ENCODE data around the gene CHRDL2.

DNA sequence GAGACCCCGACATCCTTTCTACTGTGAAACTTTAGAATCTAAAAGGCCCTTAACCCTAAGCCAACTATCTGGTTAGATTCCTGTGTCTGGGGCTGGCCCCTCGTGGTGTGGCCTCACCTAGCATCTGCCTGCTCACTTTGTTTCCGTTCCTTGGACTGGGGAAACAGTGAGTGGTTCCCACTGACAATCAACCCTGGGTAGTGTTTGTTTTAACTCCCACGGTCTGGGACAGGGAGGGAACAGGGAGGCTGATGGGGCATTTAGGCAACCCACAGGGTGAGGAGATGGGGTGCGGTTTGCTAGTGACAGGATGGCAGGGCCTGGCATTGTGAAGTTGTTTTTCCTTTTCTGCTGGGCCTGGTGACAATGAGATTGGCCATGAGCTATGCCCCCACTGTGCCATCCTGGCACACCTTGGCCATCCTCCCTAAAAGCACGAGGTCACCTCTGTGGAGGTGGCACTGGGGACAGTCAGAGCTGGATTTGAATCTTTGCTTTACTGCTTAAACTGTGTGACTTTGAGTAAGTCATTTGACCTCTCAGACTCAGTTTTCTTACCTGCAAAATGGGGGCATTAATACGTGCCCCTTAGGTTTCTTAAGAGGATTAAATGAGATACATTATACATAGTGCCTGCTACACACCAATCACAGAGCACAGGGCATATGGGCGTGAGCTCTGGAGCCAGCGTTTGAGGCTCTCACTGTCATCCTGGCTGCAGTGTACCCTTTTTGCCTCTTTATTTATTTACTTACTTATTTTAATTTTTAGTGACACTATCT is 31.4 kb downstream of the CHRDL2 start:
- TF ChIP-seq, protein P1, sequence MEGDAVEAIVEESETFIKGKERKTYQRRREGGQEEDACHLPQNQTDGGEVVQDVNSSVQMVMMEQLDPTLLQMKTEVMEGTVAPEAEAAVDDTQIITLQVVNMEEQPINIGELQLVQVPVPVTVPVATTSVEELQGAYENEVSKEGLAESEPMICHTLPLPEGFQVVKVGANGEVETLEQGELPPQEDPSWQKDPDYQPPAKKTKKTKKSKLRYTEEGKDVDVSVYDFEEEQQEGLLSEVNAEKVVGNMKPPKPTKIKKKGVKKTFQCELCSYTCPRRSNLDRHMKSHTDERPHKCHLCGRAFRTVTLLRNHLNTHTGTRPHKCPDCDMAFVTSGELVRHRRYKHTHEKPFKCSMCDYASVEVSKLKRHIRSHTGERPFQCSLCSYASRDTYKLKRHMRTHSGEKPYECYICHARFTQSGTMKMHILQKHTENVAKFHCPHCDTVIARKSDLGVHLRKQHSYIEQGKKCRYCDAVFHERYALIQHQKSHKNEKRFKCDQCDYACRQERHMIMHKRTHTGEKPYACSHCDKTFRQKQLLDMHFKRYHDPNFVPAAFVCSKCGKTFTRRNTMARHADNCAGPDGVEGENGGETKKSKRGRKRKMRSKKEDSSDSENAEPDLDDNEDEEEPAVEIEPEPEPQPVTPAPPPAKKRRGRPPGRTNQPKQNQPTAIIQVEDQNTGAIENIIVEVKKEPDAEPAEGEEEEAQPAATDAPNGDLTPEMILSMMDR (IDR thresholded peaks at IDR 0.05): no peak
- TF ChIP-seq CHD2 (IDR thresholded peaks at IDR 0.05; ENCODE audit: low read length, partially characterized antibody): no peak
- TF ChIP-seq, protein P2, sequence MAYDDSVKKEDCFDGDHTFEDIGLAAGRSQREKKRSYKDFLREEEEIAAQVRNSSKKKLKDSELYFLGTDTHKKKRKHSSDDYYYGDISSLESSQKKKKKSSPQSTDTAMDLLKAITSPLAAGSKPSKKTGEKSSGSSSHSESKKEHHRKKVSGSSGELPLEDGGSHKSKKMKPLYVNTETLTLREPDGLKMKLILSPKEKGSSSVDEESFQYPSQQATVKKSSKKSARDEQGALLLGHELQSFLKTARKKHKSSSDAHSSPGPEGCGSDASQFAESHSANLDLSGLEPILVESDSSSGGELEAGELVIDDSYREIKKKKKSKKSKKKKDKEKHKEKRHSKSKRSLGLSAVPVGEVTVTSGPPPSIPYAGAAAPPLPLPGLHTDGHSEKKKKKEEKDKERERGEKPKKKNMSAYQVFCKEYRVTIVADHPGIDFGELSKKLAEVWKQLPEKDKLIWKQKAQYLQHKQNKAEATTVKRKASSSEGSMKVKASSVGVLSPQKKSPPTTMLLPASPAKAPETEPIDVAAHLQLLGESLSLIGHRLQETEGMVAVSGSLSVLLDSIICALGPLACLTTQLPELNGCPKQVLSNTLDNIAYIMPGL (CRISPR knock-in tag; IDR thresholded peaks at IDR 0.05; ENCODE audit: borderline replicate concordance): no peak
- no peak for TF ChIP-seq SMC3 (IDR thresholded peaks at IDR 0.05)
- TF ChIP-seq, protein P3, sequence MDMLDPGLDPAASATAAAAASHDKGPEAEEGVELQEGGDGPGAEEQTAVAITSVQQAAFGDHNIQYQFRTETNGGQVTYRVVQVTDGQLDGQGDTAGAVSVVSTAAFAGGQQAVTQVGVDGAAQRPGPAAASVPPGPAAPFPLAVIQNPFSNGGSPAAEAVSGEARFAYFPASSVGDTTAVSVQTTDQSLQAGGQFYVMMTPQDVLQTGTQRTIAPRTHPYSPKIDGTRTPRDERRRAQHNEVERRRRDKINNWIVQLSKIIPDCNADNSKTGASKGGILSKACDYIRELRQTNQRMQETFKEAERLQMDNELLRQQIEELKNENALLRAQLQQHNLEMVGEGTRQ (IDR thresholded peaks at IDR 0.05): no peak
- no peak for TF ChIP-seq ZSCAN20 (CRISPR knock-in tag; IDR thresholded peaks at IDR 0.05)
- TF ChIP-seq HOXA7 (CRISPR knock-in tag; IDR thresholded peaks at IDR 0.05): no peak
- TF ChIP-seq RAD21 (conservative IDR thresholded peaks at IDR 0.05 in 1 of 2, IDR thresholded peaks at IDR 0.05 in 1 of 2): no peak
- TF ChIP-seq POLR2A (IDR thresholded peaks at IDR 0.05; ENCODE audit: low read length): no peak

All from A549 (cell line).